Activated naive CD4-positive, alpha-beta T cell treated with anti-CD3 and anti-CD28 coated beads, Interleukin-2, amount 50 U/mL, for 24 hours (primary cell): ENCODE results near the gene PRRT2.

ENCODE experiments used
- H3K27ac Mint-ChIP-seq: one replicate; pipeline ENCODE4 v1.8.0; 2021; ENCODE audit warnings: mild to moderate bottlenecking, mixed read lengths
- H3K27me3 Mint-ChIP-seq: one replicate; pipeline ENCODE4 v1.8.0; 2021; ENCODE audit warnings: mixed read lengths
- H3K36me3 Mint-ChIP-seq: one replicate; pipeline ENCODE4 v1.8.0; 2021; ENCODE audit warnings: mixed read lengths
- H3K4me1 Mint-ChIP-seq: one replicate; pipeline ENCODE4 v1.8.0; 2021; ENCODE audit warnings: mixed read lengths
- H3K4me3 Mint-ChIP-seq: one replicate; pipeline ENCODE4 v1.8.0; 2021; ENCODE audit warnings: mild to moderate bottlenecking, mixed read lengths
- H3K9me3 Mint-ChIP-seq: one replicate; pipeline ENCODE4 v1.8.0; 2021; ENCODE audit warnings: mixed read lengths

The PRRT2 gene

DNA sequence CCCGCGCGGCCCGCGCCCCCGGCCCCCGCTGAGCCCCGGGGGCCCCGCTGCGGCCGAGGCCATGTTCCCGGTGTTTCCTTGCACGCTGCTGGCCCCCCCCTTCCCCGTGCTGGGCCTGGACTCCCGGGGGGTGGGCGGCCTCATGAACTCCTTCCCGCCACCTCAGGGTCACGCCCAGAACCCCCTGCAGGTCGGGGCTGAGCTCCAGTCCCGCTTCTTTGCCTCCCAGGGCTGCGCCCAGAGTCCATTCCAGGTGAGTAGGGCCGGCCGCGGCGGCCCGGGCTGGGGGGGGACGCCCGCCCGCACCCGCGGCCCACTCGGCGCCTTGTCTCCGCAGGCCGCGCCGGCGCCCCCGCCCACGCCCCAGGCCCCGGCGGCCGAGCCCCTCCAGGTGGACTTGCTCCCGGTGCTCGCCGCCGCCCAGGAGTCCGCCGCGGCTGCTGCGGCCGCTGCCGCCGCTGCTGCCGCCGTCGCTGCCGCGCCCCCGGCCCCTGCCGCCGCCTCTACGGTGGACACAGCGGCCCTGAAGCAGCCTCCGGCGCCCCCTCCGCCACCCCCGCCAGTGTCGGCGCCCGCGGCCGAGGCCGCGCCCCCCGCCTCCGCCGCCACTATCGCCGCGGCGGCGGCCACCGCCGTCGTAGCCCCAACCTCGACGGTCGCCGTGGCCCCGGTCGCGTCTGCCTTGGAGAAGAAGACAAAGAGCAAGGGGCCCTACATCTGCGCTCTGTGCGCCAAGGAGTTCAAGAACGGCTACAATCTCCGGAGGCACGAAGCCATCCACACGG, 5.2 kb upstream of the PRRT2 start:
- peak overlapping the region; percentile 94 for H3K4me3 Mint-ChIP-seq
- peak overlapping the region; percentile 92 for H3K27ac Mint-ChIP-seq
- no peaks in the 10 kb centered on the region for H3K9me3 Mint-ChIP-seq
- H3K4me1 Mint-ChIP-seq: peaks cover 49% of the 10 kb centered on the region
- no peaks in the 10 kb centered on the region for H3K27me3 Mint-ChIP-seq
- peaks cover 5% of the 10 kb centered on the region for H3K36me3 Mint-ChIP-seq

DNA sequence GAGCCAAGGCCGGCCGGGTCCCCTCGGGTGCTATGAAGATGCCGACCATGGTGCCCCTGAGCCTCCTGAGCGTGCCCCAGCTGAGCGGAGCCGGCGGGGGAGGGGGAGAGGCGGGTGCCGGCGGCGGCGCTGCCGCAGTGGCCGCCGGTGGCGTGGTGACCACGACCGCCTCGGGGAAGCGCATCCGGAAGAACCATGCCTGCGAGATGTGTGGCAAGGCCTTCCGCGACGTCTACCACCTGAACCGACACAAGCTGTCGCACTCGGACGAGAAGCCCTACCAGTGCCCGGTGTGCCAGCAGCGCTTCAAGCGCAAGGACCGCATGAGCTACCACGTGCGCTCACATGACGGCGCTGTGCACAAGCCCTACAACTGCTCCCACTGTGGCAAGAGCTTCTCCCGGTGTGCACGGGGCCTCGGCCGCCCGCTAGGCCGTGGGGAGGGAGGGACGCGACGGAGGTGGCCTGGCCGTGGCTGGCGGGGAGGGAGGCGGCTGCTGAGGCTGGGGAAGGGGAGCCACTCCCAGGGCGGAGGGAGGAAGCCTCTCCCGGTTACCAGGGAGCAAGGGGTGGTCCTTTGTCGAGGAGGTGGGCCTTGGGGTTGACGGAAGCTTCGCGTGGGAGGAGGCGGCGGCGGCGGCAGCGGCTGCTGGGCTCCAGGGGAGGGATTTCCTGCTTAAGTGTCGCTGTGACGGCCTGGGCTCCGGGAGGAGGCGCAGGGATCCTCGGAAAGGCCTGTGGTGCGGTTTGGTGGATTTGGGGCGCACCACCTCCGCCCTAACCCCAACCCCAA, 4.4 kb upstream of the PRRT2 start:
- H3K27ac Mint-ChIP-seq: peak overlapping the region; percentile 94
- no peaks in the 10 kb centered on the region for H3K27me3 Mint-ChIP-seq
- H3K4me3 Mint-ChIP-seq: peak overlapping the region; percentile 94
- H3K36me3 Mint-ChIP-seq: peaks cover 5% of the 10 kb centered on the region
- no peaks in the 10 kb centered on the region for H3K9me3 Mint-ChIP-seq
- H3K4me1 Mint-ChIP-seq: peaks cover 54% of the 10 kb centered on the region

DNA sequence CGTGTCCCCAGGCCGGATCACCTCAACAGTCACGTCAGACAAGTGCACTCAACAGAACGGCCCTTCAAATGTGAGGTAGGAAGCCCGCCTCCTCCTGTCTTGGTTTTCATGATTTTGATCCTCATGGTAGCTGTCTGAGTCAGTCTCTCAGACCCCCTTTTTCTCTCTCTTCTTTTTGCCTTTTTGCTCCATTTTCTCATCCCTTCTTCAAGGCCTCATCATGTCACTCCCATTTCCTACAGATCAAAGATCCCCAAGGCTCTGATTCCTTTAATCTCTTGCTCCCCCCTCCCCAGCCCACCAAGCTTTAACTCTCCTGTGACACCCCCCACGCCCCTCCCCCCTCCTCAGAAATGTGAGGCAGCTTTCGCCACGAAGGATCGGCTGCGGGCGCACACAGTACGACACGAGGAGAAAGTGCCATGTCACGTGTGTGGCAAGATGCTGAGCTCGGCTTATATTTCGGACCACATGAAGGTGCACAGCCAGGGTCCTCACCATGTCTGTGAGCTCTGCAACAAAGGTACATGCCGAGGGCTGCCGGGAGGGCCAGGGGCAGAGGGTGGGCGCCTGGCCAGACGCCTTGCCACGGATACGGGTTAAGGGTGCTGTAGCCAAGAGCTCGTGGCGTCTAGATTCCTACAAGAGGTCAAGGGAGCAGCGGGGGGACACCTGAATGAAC, 3.6 kb upstream of the PRRT2 start:
- H3K4me1 Mint-ChIP-seq: peaks cover 57% of the 10 kb centered on the region
- H3K4me3 Mint-ChIP-seq: peak overlapping the region; percentile 94
- no peaks in the 10 kb centered on the region for H3K9me3 Mint-ChIP-seq
- no peaks in the 10 kb centered on the region for H3K27me3 Mint-ChIP-seq
- H3K36me3 Mint-ChIP-seq: peaks cover 5% of the 10 kb centered on the region
- peak overlapping the region; percentile 94 for H3K27ac Mint-ChIP-seq

DNA sequence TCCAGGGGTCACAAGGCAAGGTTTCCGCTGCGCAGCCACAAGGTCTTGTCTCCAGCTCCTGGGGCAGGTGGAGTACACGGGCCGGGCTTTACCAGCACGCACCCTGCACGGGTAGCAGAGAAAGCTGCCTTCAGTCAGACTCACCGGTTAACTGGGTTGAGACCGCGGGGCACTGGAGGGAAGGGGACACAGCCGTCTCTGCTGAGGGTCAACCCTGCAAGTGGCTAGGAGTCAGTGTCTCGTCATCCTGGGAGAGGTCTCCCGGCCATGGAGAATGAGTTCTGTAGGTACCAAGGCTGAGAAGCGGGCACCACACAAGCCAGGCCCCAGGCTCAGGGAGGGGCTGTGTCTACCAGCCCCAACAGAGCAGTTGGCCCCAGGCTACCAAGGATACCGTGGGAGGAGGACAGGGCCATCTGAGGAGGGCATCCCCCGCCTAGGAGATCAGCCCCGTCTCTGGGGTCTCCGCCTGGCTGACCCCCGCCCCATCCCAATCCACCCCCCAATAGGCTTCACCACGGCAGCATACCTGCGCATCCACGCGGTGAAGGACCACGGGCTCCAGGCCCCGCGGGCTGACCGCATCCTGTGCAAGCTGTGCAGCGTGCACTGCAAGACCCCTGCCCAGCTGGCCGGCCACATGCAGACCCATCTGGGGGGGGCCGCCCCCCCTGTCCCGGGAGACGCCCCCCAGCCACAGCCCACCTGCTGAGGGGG, 2.8 kb upstream of the PRRT2 start:
- Mint-ChIP-seq H3K4me3 (peak overlapping the region; percentile 94), H3K27me3 (no peaks in the 10 kb centered on the region), H3K9me3 (no peaks in the 10 kb centered on the region), H3K27ac (peak overlapping the region; percentile 94), H3K4me1 (peaks cover 49% of the 10 kb centered on the region), H3K36me3 (peaks cover 5% of the 10 kb centered on the region)

DNA sequence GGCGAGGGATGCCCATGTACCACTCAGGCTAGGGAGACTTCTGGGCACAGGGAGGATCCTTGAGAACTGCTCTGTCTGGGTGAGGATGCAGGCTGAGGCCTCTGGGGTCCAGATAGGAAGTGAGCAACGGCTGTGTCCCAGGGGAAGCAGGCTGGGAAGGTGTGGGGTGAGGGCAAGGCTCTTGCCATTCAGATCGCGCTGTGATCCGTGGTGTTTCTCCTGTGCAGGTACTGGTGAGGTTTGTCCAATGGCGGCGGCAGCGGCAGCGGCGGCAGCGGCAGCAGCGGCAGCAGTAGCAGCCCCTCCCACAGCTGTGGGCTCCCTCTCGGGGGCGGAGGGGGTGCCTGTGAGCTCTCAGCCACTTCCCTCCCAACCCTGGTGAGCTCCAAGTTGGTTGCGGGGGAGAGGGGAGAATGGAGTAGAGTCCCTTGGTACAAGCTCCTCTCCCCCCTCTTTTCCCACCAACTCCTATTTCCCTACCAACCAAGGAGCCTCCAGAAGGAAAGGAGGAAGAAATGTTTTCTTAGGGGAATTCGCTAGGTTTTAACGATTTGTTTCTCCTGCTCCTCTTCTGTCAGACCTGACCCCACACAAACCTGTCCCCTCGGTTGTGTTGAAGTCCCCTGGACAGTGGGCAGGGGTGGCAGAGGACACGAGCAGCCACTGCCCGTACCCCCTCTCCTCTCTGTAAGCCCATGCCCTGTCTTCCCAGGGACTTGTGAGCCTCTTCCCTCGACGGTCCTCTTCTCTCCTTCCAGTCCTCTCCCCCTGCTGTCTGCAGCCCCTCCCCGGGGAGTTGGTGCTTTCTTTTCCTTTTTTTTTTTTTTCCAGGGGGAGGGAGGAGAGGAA, 1.9 kb upstream of the PRRT2 start:
- H3K4me1 Mint-ChIP-seq: peaks cover 51% of the 10 kb centered on the region
- H3K27me3 Mint-ChIP-seq: no peaks in the 10 kb centered on the region

DNA sequence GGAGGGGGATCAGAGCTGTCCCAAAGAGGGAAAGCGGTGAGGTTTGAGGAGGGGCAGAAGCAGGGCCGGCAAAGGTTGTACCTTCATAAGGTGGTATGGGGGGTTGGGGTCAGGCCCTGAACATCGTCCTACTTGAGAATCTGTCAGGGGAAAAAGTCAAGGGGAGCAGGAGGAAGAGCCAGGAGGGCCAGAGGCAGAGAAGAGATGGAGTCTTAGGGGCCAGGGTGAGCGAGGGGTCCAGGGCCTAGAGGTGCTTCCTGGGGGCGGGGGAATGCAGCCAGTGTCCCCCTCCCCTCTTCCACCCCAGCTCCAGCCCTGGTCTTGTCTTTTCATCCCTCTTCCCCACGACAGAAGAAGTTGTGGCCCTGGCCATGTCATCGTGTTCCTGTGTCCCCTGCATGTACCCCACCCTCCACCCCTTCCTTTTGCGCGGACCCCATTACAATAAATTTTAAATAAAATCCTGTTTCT, 1.3 kb upstream of the PRRT2 start:
- H3K36me3 Mint-ChIP-seq: peaks cover 3% of the 10 kb centered on the region

More for the DNA sequence above, 1.9 kb upstream of the PRRT2 start:
- Mint-ChIP-seq H3K4me3 (peak overlapping the region; percentile 88), H3K9me3 (no peaks in the 10 kb centered on the region), H3K36me3 (peaks cover 5% of the 10 kb centered on the region), H3K27ac (peak overlapping the region; percentile 87)

DNA sequence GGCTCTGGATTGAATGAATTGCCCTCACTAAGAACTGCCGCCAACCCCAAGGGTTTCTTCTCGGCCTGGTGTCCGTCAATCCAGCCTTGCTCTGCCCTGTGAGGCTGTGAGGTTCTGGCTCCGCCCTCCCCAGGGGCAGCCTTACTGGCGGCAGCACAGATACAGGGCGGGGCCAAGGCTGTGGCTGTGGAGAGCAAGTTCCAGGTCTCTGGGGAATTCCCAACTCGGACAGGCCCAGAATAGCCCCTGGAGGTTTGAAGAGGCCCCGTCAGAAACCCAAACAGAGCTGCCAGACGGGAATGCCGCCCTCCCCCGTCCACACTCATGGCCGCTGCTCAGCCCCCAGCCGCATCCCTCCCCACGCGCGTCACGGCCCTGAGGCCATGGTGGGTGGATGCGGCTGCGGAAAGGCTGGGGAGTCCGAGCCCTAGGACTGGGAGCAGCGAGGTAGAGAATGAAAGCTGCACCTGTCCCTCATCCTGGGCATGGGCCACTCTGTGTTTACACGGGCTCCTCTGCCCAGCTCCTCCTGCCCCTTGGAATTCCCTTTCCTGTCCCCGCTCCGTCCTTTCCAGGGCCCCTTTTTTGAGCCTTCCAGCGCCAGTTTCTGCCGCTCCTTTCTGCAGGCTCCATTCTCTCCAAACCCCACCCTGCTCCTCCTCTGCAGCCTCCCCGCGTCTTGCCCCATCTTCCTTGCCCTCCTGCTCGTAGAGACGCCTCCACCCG, 660 bp upstream of the PRRT2 start:
- H3K27ac Mint-ChIP-seq: peak overlapping the region; percentile 65
- no peaks in the 10 kb centered on the region for H3K9me3 Mint-ChIP-seq
- peak overlapping the region; percentile 88 for H3K4me3 Mint-ChIP-seq
- H3K36me3 Mint-ChIP-seq: peaks cover 3% of the 10 kb centered on the region
- H3K4me1 Mint-ChIP-seq: peaks cover 56% of the 10 kb centered on the region
- no peaks in the 10 kb centered on the region for H3K27me3 Mint-ChIP-seq

More for the DNA sequence above, 1.3 kb upstream of the PRRT2 start:
- peak overlapping the region; percentile 65 for H3K27ac Mint-ChIP-seq
- H3K9me3 Mint-ChIP-seq: no peaks in the 10 kb centered on the region
- H3K4me1 Mint-ChIP-seq: peaks cover 55% of the 10 kb centered on the region
- peak overlapping the region; percentile 88 for H3K4me3 Mint-ChIP-seq
- H3K27me3 Mint-ChIP-seq: no peaks in the 10 kb centered on the region

DNA sequence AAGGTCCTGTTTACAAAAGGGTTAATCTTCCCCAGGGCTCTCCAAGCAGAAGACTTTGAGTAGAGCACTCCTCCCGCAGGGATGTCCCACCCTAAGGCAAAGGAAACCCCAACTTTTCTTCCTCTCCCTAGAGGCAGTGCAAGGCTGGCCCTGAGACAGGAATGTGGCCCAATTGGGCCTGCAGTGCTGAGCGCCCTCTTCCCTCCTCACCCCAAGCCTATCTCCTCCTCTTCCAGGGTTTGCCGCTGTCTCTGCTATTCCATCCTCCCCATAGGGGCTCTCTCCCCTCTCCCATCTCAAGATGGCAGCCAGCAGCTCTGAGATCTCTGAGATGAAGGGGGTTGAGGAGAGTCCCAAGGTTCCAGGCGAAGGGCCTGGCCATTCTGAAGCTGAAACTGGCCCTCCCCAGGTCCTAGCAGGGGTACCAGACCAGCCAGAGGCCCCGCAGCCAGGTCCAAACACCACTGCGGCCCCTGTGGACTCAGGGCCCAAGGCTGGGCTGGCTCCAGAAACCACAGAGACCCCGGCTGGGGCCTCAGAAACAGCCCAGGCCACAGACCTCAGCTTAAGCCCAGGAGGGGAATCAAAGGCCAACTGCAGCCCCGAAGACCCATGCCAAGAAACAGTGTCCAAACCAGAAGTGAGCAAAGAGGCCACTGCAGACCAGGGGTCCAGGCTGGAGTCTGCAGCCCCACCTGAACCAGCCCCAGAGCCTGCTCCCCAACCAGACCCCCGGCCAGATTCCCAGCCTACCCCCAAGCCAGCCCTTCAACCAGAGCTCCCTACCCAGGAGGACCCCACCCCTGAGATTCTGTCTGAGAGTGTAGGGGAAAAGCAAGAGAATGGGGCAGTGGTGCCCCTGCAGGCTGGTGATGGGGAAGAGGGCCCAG, 1.0 kb downstream of the PRRT2 start:
- Mint-ChIP-seq H3K36me3 (peaks cover 4% of the 10 kb centered on the region), H3K27ac (no peak overlapping the region)

DNA sequence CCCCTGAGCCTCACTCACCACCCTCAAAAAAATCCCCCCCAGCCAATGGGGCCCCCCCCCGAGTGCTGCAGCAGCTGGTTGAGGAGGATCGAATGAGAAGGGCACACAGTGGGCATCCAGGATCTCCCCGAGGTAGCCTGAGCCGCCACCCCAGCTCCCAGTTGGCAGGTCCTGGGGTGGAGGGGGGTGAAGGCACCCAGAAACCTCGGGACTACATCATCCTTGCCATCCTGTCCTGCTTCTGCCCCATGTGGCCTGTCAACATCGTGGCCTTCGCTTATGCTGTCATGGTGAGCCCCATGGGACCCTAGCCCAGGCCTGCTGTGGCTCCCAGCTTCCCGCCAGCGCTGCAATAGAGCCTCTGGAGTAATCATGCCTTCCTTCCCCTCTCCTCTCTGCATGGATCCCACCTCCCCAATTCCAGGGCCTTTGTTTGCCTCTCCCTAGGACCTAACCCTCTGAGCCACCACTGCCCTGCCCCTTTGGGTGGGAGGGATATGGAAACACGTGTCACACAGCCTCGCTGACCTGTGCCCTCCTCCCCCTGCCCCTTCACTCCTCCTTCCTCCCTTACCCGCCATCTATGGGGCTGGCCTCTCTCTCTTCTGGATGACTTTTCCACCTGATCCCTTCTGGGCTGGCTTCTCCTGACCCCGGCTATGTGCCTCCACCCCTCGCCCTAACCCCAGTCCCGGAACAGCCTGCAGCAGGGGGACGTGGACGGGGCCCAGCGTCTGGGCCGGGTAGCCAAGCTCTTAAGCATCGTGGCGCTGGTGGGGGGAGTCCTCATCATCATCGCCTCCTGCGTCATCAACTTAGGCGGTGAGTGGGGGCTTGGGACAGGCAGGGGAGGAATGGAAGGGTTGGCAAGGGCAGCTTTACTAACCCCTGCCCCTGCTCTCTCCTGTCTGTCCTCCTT, 1.9 kb downstream of the PRRT2 start:
- Mint-ChIP-seq H3K4me3 (peak overlapping the region; percentile 42), H3K27ac (peak overlapping the region; percentile 41), H3K9me3 (no peaks in the 10 kb centered on the region), H3K27me3 (no peaks in the 10 kb centered on the region), H3K36me3 (peaks cover 9% of the 10 kb centered on the region), H3K4me1 (peaks cover 67% of the 10 kb centered on the region)

More for the DNA sequence above, 1.0 kb downstream of the PRRT2 start:
- Mint-ChIP-seq H3K4me3 (peak overlapping the region; percentile 88), H3K9me3 (no peaks in the 10 kb centered on the region), H3K27me3 (no peaks in the 10 kb centered on the region), H3K4me1 (peaks cover 66% of the 10 kb centered on the region)

DNA sequence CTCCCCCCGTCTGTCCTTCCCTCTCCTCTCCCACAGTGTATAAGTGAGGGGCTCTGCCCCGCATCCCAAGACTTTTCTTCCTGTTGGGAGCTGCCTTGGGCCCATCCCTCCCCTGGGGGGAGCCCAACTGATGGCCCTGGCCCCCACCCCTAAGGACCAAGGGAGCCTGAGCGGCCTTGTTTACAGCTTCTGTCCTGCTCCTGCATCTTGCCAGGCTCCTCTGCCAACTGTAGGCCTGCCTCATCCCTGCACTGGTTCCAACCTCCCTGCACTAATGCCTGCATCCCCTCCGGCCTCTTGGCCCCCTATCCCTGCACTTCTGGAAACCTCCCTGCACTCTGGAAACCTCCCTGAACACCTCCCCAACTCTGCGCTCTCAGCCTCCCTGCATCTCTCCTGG, 2.6 kb downstream of the PRRT2 start:
- Mint-ChIP-seq H3K27me3 (no peaks in the 10 kb centered on the region), H3K27ac (peak overlapping the region; percentile 99), H3K9me3 (no peaks in the 10 kb centered on the region), H3K4me1 (peaks cover 70% of the 10 kb centered on the region), H3K36me3 (peaks cover 11% of the 10 kb centered on the region), H3K4me3 (peak overlapping the region; percentile 96)

DNA sequence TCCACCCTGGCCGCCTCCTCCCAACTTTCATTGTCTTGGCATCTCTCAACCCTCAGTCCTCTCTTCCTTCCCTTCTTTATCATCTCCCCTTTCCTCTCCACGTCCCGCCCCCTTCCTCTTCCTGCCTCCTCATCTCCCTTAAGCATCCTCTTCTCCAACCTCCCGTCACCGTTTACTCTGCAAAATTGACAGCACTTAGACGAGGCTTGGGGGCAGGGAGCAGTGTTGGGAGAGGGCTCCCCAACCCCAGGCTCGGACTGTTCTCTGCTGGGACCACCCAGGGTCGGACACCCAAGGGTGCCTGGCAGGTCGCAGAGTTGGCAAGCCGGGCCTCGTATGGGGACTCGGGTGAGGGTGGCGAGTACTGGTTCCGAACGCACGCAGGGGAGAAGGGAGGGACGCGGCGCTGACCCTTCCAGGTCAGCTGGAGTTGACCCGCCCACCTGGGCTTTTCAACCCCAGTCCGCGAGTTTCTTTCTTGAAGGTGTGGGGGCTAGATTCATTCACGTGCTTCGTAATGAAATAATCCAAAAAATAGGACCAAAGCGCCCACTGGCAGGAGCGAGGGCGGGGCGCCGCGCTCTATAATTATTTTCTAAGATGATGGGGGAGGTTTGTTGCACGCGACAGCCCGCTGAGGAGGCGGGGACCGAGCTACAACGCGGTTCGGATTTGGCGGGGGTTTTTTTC, 3.2 kb downstream of the PRRT2 start:
- Mint-ChIP-seq H3K27ac (peak overlapping the region; percentile 99), H3K4me3 (peak overlapping the region; percentile 96), H3K9me3 (no peaks in the 10 kb centered on the region), H3K4me1 (peaks cover 70% of the 10 kb centered on the region), H3K27me3 (no peaks in the 10 kb centered on the region), H3K36me3 (peaks cover 11% of the 10 kb centered on the region)
